ENCODE data around the gene SF1. TPM values are rescaled to one million over a fixed set of nuclear protein-coding genes. Genes with fewer than 3 reads are reported as not detected.
A peak's percentile ranks its signal among the peaks of the same experiment; 100 is the strongest.

The SF1 gene
- total RNA-seq, 1 experiment from 2014 or later, result 170 TPM

DNA sequence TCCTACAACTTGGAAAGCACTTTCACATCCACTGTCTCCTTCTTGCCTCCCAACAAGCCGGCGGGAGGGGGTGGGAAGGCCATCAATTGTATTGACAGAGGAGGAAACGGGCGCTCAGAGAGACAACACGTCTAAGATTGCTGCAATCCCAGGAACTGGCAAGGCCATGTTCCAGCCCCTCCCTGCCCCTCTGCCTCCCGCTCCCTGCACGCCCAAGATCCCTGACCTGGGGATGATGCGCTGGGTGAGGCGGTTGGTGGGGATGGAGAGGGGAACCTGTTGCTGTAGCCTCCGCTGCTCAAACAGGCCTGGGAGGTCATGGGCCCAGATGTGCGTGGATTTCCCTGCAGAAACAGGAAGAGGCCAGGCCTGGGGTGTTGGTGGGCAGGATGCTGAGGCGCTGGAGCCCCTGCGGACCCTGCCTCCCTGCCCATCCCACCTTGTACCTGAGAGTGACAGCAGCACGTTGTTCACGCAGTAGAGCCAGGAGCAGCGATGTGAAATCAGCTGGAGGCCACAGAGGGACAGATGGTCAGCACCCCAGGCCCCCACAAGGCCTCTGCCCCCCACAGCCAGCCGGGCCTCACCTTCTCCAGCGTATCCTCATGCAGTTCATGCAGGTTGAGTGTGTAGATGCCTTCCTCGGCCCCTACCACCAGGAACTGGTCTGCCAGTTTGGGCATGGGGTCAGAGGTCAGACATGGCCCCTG, 17.9 kb upstream of the SF1 start:
- no peak for DNase-seq (ENCODE audit: low read depth in 1 of 2, low spot score in 2 of 2)
- H3K27ac ChIP-seq, result no peak overlapping the region
- no peaks in the 10 kb centered on the region for H3K27me3 ChIP-seq (replicated peaks)
- H3K4me1 ChIP-seq (replicated peaks), result 0 out of 2 replicates have a peak, but pooled peaks cover 2% of the 10 kb centered on the region
- peaks cover 48% of the 10 kb centered on the region for H3K36me3 ChIP-seq
- no peak overlapping the region for H3K4me3 ChIP-seq
- no peaks in the 10 kb centered on the region for H3K9me3 ChIP-seq (replicated peaks)

DNA sequence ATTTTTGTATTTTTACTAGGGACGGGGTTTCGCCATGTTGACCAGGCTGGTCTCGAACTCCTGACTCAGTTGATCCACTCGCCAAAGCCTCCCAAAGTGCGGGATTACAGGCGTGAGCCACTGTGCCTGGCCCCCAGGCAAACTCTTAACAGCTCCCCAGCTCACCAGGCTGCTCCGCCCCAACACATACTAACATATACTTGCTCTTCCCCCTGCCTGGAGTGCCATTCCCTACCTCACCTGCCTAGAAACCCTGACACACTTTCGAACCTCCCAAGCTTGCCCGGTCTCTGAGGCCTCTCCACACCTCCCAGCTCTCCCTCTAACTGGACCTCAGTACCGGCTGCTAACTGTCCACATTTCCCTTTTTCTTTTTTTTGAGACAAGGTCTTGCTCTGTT, 16.2 kb upstream of the SF1 start:
- no peaks in the 10 kb centered on the region for H3K4me1 ChIP-seq (replicated peaks)
- peaks cover 46% of the 10 kb centered on the region for H3K36me3 ChIP-seq
- H3K9me3 ChIP-seq (replicated peaks), result no peaks in the 10 kb centered on the region
- H3K4me3 ChIP-seq, result no peak overlapping the region
- no peak overlapping the region for H3K27ac ChIP-seq
- no peak for DNase-seq (ENCODE audit: low read depth in 1 of 2, low spot score in 2 of 2)
- H3K27me3 ChIP-seq (replicated peaks), result no peaks in the 10 kb centered on the region

DNA sequence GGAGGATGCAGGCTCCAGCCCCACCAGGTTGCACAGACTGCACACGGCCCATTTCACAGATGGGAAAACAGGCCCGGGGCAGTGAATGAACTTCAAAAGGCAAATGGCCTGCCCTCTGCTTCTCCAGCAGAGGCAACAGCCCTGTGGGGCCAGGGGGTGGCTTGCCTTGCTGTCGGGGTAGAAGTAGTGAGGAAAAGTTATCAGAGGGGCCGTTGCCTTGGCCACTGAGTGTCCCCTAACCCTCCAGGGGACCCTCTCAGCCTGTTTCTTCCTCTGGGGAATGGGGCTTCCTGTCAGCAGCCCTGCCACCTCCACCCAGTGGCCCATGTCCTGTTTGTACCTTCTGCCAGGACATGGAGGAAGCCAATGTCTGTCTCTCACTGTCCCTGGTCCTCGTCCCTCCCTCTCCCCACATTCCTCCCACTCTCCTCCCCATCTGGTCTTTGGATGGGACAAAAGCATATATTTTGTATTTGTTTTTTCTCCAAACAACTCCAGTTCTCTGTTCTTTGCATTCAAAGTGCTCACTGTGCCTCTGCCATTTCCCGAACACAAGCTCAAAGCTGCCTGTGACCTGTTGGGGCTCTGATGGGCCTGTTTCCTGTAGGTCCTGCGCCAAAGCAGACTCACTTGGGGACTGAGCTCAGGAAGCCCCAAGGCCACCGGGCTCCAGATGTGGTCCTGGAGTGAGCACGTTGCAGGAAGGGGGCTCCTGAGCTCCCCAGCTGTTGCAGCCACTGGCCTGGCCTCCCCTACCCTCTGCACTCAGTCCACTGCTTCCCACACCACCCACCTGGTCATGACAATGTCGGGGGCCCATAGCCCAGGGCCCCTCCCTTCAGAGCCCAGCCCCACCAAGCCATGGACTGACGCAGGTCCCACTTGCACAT, 15.2 kb upstream of the SF1 start:
- no peak overlapping the region for H3K27ac ChIP-seq
- no peaks in the 10 kb centered on the region for H3K27me3 ChIP-seq (replicated peaks)
- DNase-seq (ENCODE audit: low read depth in 1 of 2, low spot score in 2 of 2), result no peak
- no peaks in the 10 kb centered on the region for H3K4me1 ChIP-seq (replicated peaks)
- no peak overlapping the region for H3K4me3 ChIP-seq
- no peaks in the 10 kb centered on the region for H3K9me3 ChIP-seq (replicated peaks)
- peaks cover 48% of the 10 kb centered on the region for H3K36me3 ChIP-seq

DNA sequence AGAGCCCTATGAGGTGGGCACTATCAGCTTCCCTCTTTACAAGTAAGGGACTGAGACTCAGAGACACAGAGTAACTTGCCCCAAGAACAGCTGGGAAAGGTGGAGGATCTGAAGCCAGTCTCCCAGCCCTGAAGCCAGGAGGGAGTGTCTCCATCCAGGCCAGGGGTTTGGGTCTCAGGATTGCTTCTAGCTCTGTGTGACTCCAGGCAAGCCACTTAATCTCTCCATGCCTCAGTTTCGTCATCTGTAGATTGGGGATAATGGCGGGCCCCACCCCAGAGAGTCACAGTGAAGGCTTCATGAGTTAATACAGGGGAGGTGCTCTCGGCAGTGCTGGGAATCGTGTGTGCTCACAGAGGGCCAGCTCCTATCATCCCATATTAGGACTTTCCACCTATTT, 14.1 kb upstream of the SF1 start:
- peaks cover 45% of the 10 kb centered on the region for H3K36me3 ChIP-seq
- H3K9me3 ChIP-seq (replicated peaks), result no peaks in the 10 kb centered on the region
- H3K4me1 ChIP-seq (replicated peaks), result no peaks in the 10 kb centered on the region
- no peaks in the 10 kb centered on the region for H3K27me3 ChIP-seq (replicated peaks)
- H3K27ac ChIP-seq, result no peak overlapping the region
- no peak for DNase-seq (ENCODE audit: low read depth in 1 of 2, low spot score in 2 of 2)
- no peak overlapping the region for H3K4me3 ChIP-seq

GRCh38 chr11:64791781-64792291, 13.5 kb upstream of the SF1 start:
- Histone ChIP-seq H3K27ac (no peak overlapping the region), H3K9me3 (replicated peaks) (no peaks in the 10 kb centered on the region), H3K36me3 (peaks cover 40% of the 10 kb centered on the region), H3K4me3 (no peak overlapping the region), H3K27me3 (replicated peaks) (no peaks in the 10 kb centered on the region), H3K4me1 (replicated peaks) (no peaks in the 10 kb centered on the region)
- no peak for DNase-seq (ENCODE audit: low read depth in 1 of 2, low spot score in 2 of 2)

DNA sequence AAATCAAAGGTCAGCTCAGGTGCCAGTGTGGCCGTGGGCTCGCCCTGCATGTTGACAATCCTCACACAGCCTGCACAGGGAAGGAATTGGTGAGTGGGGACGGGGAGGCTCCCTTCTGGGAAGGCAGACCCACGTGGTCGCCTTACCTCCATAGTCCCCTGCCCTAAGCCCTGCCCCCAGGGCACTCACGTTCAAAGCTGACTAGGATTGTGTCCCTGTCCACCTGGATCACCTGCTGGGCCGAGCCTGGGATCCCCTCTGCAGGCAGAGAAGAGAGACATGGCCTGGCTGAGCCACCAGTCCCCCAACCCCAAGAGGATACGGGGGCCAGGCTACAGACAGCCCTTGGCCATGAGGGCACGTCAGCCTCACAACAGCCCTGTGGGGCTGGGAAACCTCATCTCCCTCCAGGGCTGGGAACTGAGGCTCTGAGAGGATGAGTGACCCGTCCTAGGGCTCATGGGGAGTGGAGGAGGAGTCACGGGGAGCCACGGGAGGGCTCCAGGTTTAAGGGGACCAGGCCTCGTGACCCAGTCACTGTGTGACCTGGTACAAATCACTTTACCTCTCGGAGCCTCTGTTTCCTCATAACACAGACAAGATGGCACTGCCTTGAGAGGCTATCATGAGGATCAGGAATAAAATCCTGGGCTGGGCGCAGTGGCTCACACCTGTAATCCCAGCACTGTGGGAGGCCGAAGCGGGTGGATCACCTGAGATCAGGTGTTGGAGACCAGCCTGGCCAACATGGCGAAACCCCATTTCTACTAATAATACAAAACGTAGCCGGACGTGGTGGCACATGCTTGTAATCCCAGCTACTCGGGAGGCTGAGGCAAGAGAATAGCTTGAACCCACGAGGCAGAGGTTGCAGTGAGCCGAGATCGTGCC, 12.1 kb upstream of the SF1 start:
- Histone ChIP-seq H3K36me3 (peaks cover 26% of the 10 kb centered on the region), H3K9me3 (replicated peaks) (no peaks in the 10 kb centered on the region), H3K4me3 (no peak overlapping the region), H3K27me3 (replicated peaks) (no peaks in the 10 kb centered on the region; the same call in 1 of the 2 replicates), H3K27ac (no peak overlapping the region), H3K4me1 (replicated peaks) (no peaks in the 10 kb centered on the region)
- no peak for DNase-seq (ENCODE audit: low read depth in 1 of 2, low spot score in 2 of 2)

GRCh38 chr11:64789331-64790204, 11.2 kb upstream of the SF1 start:
- peaks cover 26% of the 10 kb centered on the region for H3K36me3 ChIP-seq

GRCh38 chr11:64788321-64789215, 10.2 kb upstream of the SF1 start:
- no peak for DNase-seq (ENCODE audit: low read depth in 1 of 2, low spot score in 2 of 2)

More at GRCh38 chr11:64789331-64790204, 11.2 kb upstream of the SF1 start:
- H3K27ac ChIP-seq, result no peak overlapping the region
- H3K27me3 ChIP-seq (replicated peaks), result no peaks in the 10 kb centered on the region; the same call in 1 of the 2 replicates
- H3K4me1 ChIP-seq (replicated peaks), result no peaks in the 10 kb centered on the region
- no peak for DNase-seq (ENCODE audit: low read depth in 1 of 2, low spot score in 2 of 2)
- H3K9me3 ChIP-seq (replicated peaks), result no peaks in the 10 kb centered on the region
- H3K4me3 ChIP-seq, result no peak overlapping the region

DNA sequence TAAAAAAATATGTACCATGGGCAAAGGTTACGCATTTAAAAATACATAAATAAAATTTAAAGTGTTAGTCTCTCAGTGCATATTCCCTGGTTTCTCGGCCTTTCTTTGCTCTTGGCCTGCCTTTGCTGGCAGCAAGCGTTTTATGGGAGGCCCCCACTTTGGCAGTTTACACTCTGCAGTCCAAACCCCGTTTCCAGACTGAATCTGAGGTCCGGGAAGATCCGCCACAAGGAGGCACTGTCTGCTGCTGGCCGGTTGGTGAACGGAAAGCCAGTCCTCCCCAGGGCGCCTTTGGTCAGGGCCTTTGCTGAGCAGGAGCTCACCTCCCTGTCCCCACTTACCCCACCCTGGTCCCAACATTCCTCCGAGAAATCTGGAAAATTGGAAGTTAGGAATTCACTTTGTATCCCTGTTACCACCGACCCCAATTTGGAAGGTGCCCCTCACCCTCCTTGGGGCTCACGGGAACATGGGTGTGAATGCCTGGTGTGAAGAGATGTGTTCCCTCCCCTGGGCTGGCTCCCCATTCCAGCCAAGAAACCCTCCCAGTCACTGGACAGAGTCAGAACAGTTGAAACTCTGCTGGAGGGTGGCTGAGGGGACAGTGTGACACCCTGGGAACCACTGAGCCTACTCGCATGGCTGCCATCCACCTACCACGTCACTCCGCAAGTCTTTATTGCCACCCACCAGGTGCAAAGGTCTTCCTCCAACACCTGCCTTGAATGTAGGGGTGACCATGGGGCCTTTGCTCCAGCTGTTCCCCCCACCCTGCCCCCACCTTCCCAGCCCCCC, 9.4 kb upstream of the SF1 start:
- Histone ChIP-seq H3K4me1 (replicated peaks) (no peaks in the 10 kb centered on the region), H3K36me3 (peaks cover 26% of the 10 kb centered on the region), H3K27me3 (replicated peaks) (no peaks in the 10 kb centered on the region; the same call in 1 of the 2 replicates), H3K4me3 (no peak overlapping the region), H3K9me3 (replicated peaks) (no peaks in the 10 kb centered on the region), H3K27ac (no peak overlapping the region)
- peak; percentile 48 to 79 for DNase-seq (ENCODE audit: low read depth in 1 of 2, low spot score in 2 of 2)

More at GRCh38 chr11:64788321-64789215, 10.2 kb upstream of the SF1 start:
- Histone ChIP-seq H3K27me3 (replicated peaks) (no peaks in the 10 kb centered on the region; the same call in 1 of the 2 replicates), H3K9me3 (replicated peaks) (no peaks in the 10 kb centered on the region), H3K4me1 (replicated peaks) (no peaks in the 10 kb centered on the region), H3K4me3 (no peak overlapping the region), H3K36me3 (peaks cover 26% of the 10 kb centered on the region), H3K27ac (no peak overlapping the region)

DNA sequence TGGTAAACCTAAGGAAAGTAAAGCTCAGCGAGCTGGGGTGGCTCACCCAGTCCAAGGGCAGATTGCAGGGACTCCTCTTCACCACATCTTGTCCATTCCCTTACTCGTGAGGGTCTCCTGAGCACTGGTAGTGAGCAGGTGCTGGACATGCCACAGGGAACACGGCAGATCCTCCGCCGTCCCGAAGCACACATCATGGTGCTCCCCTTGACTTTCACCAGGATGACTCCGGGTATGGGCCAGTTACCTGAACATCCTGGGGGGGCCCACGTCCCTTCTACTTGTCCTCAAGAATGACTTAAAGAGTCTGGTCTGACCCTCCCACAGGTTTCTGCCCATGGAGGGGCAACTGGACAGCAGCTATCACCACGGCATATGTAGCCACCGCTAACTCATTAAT, 8.0 kb upstream of the SF1 start:
- DNase-seq (ENCODE audit: low read depth in 1 of 2, low spot score in 2 of 2), result peak in 1 of 2 experiments; percentile 51
- no peak overlapping the region for H3K4me3 ChIP-seq
- H3K27ac ChIP-seq, result no peak overlapping the region
- no peaks in the 10 kb centered on the region for H3K4me1 ChIP-seq (replicated peaks)
- no peaks in the 10 kb centered on the region; the same call in 1 of the 2 replicates for H3K27me3 ChIP-seq (replicated peaks)
- peaks cover 22% of the 10 kb centered on the region for H3K36me3 ChIP-seq
- H3K9me3 ChIP-seq (replicated peaks), result no peaks in the 10 kb centered on the region

DNA sequence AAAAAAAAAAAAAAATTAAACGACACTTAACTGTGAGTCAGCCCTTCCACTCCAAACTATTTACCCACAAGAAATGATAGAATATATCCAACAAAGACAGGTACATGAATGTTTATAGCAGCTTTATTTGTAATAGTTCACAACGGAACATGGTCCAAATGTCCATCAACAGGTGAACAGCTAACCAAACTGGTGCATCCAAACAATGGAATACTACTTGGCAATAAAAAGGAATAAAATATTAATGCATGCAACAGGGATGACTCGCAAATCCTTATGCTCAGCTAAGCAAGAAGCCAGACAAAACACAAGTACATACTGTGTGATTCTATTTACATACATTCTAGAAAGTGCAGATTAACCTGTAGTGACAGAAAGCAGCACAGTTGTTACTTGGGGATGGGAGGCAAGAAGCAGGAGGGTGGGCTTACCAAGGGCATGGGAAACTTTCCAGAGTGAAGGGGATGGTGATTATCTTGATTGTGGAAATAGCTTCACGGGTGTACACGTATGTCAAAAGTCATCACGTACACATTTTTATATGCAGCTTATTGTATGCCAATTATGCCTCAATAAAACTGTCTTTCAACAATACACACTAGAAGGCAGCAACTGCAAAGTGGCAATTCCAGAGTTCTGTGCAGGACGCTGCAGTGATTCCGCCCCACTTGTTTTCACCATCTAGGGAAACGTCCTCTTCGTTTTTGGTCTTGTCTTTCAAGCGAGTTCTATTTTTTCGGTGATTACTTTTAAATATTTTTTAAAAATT, 6.7 kb upstream of the SF1 start:
- Histone ChIP-seq H3K36me3 (peaks cover 17% of the 10 kb centered on the region), H3K27me3 (replicated peaks) (no peaks in the 10 kb centered on the region; the same call in 1 of the 2 replicates), H3K4me3 (no peak overlapping the region), H3K27ac (no peak overlapping the region), H3K4me1 (replicated peaks) (no peaks in the 10 kb centered on the region), H3K9me3 (replicated peaks) (no peaks in the 10 kb centered on the region)
- DNase-seq (ENCODE audit: low read depth in 1 of 2, low spot score in 2 of 2), result no peak
